Breast epithelium (tissue), 4 donors: ENCODE results near the gene NTSR1. TPM values are rescaled to one million over a fixed set of nuclear protein-coding genes. Genes with fewer than 3 reads are reported as not detected.

Source experiments
- DNase-seq, 2 donors: peaks; one replicate each; pipeline ENCODE4 v3.0.0-alpha.2; 2019; ENCODE audit warnings: low spot score in 2 of 2
- H3K27ac ChIP-seq, 2 donors: fragments of 200-600 bp; sonication (generic) in 1 of 2; one replicate each; pipeline ENCODE4 v1.5.1; 2016 to 2019; ENCODE audit warnings: mild to moderate bottlenecking in 1 of 2
- H3K27me3 ChIP-seq, 2 donors: fragments of 200-600 bp; sonication (generic) in 1 of 2; one replicate each; pipeline versions ENCODE4 v1.5.1 to v1.6.0; 2017 to 2019; ENCODE audit warnings: control low read depth in 1 of 2, mild to moderate bottlenecking in 1 of 2
- H3K36me3 ChIP-seq: fragments of 200-600 bp; one replicate; pipeline ENCODE4 v1.5.1; 2019
- H3K4me1 ChIP-seq, 2 donors: fragments of 200-600 bp; sonication (generic); one replicate each; pipeline ENCODE4 v1.5.1; 2016 to 2019; ENCODE audit warnings: control low read depth in 1 of 2
- H3K4me3 ChIP-seq, 3 donors: fragments of 200-600 bp; sonication (generic); 1 replicate in 2 of 3; 2 replicates in 1 of 3; pipeline ENCODE4 v1.5.1; 2016 to 2019; ENCODE audit warnings: mild to moderate bottlenecking in 3 of 3, moderate library complexity in 2 of 3
- H3K9me3 ChIP-seq, 2 donors: fragments of 200-600 bp; sonication (generic) in 1 of 2; one replicate each; pipeline ENCODE4 v1.5.1; 2016 to 2019; ENCODE audit warnings: control low read depth in 1 of 2
- CTCF ChIP-seq, 3 donors: fragments of 450-650 bp; IDR thresholded peaks; one replicate each; pipeline ENCODE4 v1.5.1; 2016 to 2017; ENCODE audit warnings: antibody characterized with exemption in 3 of 3, mild to moderate bottlenecking in 3 of 3, moderate library complexity in 3 of 3
- POLR2A ChIP-seq: fragments of 450-650 bp; IDR thresholded peaks from one replicate; pipeline ENCODE4 v1.6.1; 2016; ENCODE audit warnings: antibody characterized with exemption, mild to moderate bottlenecking, moderate library complexity
- POLR2AphosphoS5 ChIP-seq, 3 donors: sonication (generic); formaldehyde crosslinking; IDR thresholded peaks; one replicate each; pipeline ENCODE4 v1.6.1; 2017; ENCODE audit warnings: antibody characterized with exemption in 3 of 3
- intact Hi-C: fragments of 100-400 bp; cut with DNase I; formaldehyde crosslinking; loops from one replicate; pipeline ENCODE4 v1.15.1; 2023; ENCODE audit warnings: low total_unique reads
- total RNA-seq, 3 donors: library from RNA; depleted of rRNA; stranded (reverse); fragments of >200 nt; gene quantifications; one replicate each; pipeline ENCODE4 v1.1.0, GENCODE V29; 2016

NTSR1 gene
- total RNA-seq, 3 donors from 2014 or later = under 0.01 TPM; not detected in 2

GRCh38 chr20:62800314-62801259 lies 92.0 kb downstream of the NTSR1 start:
- Histone ChIP-seq H3K9me3 (no peaks in the 10 kb centered on the region), H3K4me1 (peaks cover 0 to 3% of the 10 kb centered on the region in 2 donors), H3K27ac (no peak overlapping the region), H3K27me3 (no peaks in the 10 kb centered on the region), H3K36me3 (no peaks in the 10 kb centered on the region), H3K4me3 (no peak overlapping the region)
- no peak for DNase-seq
- TF ChIP-seq POLR2A = no peak
- TF ChIP-seq CTCF (IDR thresholded peaks at IDR 0.05) = no peak
- no peak for TF ChIP-seq POLR2AphosphoS5 (IDR thresholded peaks at IDR 0.05)
- intact Hi-C loops = no loop called here

GRCh38 chr20:62801284-62802010 lies 92.8 kb downstream of the NTSR1 start:
- no peak overlapping the region for H3K27ac ChIP-seq
- no peaks in the 10 kb centered on the region for H3K27me3 ChIP-seq
- H3K9me3 ChIP-seq = no peaks in the 10 kb centered on the region
- DNase-seq = no peak
- TF ChIP-seq CTCF (IDR thresholded peaks at IDR 0.05) (no peak), POLR2A (no peak), POLR2AphosphoS5 (IDR thresholded peaks at IDR 0.05) (no peak)
- intact Hi-C loops = no loop called here
- no peak overlapping the region for H3K4me3 ChIP-seq
- H3K4me1 ChIP-seq = peaks cover 8 to 12% of the 10 kb centered on the region in 2 donors
- H3K36me3 ChIP-seq = no peaks in the 10 kb centered on the region

GRCh38 chr20:62802026-62802712 lies 93.5 kb downstream of the NTSR1 start:
- Histone ChIP-seq H3K27me3 (no peaks in the 10 kb centered on the region), H3K4me3 (no peak overlapping the region), H3K36me3 (no peaks in the 10 kb centered on the region), H3K4me1 (peaks cover 12% of the 10 kb centered on the region in 2 donors), H3K27ac (no peak overlapping the region), H3K9me3 (no peaks in the 10 kb centered on the region)
- DNase-seq = no peak
- TF ChIP-seq CTCF (IDR thresholded peaks at IDR 0.05) (no peak), POLR2A (no peak), POLR2AphosphoS5 (IDR thresholded peaks at IDR 0.05) (no peak)
- intact Hi-C loops = no loop called here

GRCh38 chr20:62804021-62804626 lies 95.5 kb downstream of the NTSR1 start:
- TF ChIP-seq POLR2AphosphoS5 (IDR thresholded peaks at IDR 0.05) = no peak
- TF ChIP-seq CTCF (IDR thresholded peaks at IDR 0.05) = no peak
- no peak for TF ChIP-seq POLR2A
- H3K4me1 ChIP-seq = peaks cover 12% of the 10 kb centered on the region in 2 donors
- no peaks in the 10 kb centered on the region for H3K36me3 ChIP-seq
- no peaks in the 10 kb centered on the region for H3K27me3 ChIP-seq
- H3K4me3 ChIP-seq = peak overlapping the region; percentile 87 to 99 (median 98)
- intact Hi-C loops = no loop called here
- no peak for DNase-seq
- no peaks in the 10 kb centered on the region for H3K9me3 ChIP-seq
- peak overlapping the region; percentile 86 to 87 for H3K27ac ChIP-seq
